Measurements from ENCODE around the gene SREBF2. TPM values are rescaled to one million over a fixed set of nuclear protein-coding genes. Genes with fewer than 3 reads are reported as not detected.

The SREBF2 gene
- total RNA-seq, 4 donors from 2014 or later, result 91.1 to 122 (median 96.2) TPM

- TF ChIP-seq POLR2A (IDR thresholded peaks at IDR 0.05), result no peak
- TF ChIP-seq CTCF (IDR thresholded peaks at IDR 0.05), result no peak
- DNase-seq (ENCODE audit: low spot score in 2 of 2), result no peak
- 9 to 18% methylated on average over 17 to 24 of the region's 37 CpGs for WGBS, 2 donors
- H3K4me3 ChIP-seq (ENCODE audit: low read depth, poor library complexity, severe bottlenecking), result no peak overlapping the region
- intact Hi-C loops (cut with DNase I; ENCODE audit: low total_unique reads), result no loop called here
Measured at GRCh38 chr22:41911001-41911611, 78.2 kb downstream of the SREBF2 start.

- TF ChIP-seq CTCF (IDR thresholded peaks at IDR 0.05) (no peak), POLR2A (IDR thresholded peaks at IDR 0.05) (no peak)
- H3K4me3 ChIP-seq (ENCODE audit: low read depth, poor library complexity, severe bottlenecking), result no peak overlapping the region
- whole genome bisulfite sequencing, 2 donors, result 73 to 78% methylated on average over 9 of the region's 9 CpGs
- DNase-seq (ENCODE audit: low spot score in 2 of 2), result no peak
- intact Hi-C loops (cut with DNase I; ENCODE audit: low total_unique reads), result no loop called here
Measured at GRCh38 chr22:41912338-41913039, 79.6 kb downstream of the SREBF2 start.

- intact Hi-C loops (cut with DNase I; ENCODE audit: low total_unique reads), result no loop called here
- H3K4me3 ChIP-seq (ENCODE audit: low read depth, poor library complexity, severe bottlenecking), result no peak overlapping the region
- WGBS, 2 donors, result 52 to 72% methylated on average over 11 of the region's 11 CpGs
- TF ChIP-seq POLR2A (IDR thresholded peaks at IDR 0.05) (no peak), CTCF (IDR thresholded peaks at IDR 0.05) (no peak)
- DNase-seq (ENCODE audit: low spot score in 2 of 2), result no peak
Measured at GRCh38 chr22:41913040-41913719, 80.3 kb downstream of the SREBF2 start.

GRCh38 chr22:41913842-41914534, 81.1 kb downstream of the SREBF2 start:
- no peak for DNase-seq (ENCODE audit: low spot score in 2 of 2)
- TF ChIP-seq CTCF (IDR thresholded peaks at IDR 0.05), result no peak
- 2 to 12% methylated on average over 13 to 15 of the region's 79 CpGs for whole genome bisulfite sequencing, 2 donors
- intact Hi-C loops (cut with DNase I; ENCODE audit: low total_unique reads), result no loop called here
- H3K4me3 ChIP-seq (ENCODE audit: low read depth, poor library complexity, severe bottlenecking), result no peak overlapping the region

GRCh38 chr22:41914611-41915034, 81.7 kb downstream of the SREBF2 start:
- 0% methylated on average over 20 to 36 of the region's 67 CpGs for WGBS, 2 donors
- DNase-seq (ENCODE audit: low spot score in 2 of 2), result no peak
- TF ChIP-seq POLR2A (IDR thresholded peaks at IDR 0.05) (no peak), CTCF (IDR thresholded peaks at IDR 0.05) (no peak)
- H3K4me3 ChIP-seq (ENCODE audit: low read depth, poor library complexity, severe bottlenecking), result no peak overlapping the region
- intact Hi-C loops (cut with DNase I; ENCODE audit: low total_unique reads), result no loop called here

Data from lower leg skin (tissue), 4 donors.